Ramos (cell line): ENCODE measurements around the gene FFAR2.

Experiments
- in situ Hi-C: fragments of 300-500 bp; cut with MboI; formaldehyde crosslinking; loops from one replicate; pipeline ENCODE4 v1.14.3; 2022; ENCODE audit warnings: low sequenced_read_pairs; ENCODE audit not compliant: unreplicated experiment

The FFAR2 gene

DNA sequence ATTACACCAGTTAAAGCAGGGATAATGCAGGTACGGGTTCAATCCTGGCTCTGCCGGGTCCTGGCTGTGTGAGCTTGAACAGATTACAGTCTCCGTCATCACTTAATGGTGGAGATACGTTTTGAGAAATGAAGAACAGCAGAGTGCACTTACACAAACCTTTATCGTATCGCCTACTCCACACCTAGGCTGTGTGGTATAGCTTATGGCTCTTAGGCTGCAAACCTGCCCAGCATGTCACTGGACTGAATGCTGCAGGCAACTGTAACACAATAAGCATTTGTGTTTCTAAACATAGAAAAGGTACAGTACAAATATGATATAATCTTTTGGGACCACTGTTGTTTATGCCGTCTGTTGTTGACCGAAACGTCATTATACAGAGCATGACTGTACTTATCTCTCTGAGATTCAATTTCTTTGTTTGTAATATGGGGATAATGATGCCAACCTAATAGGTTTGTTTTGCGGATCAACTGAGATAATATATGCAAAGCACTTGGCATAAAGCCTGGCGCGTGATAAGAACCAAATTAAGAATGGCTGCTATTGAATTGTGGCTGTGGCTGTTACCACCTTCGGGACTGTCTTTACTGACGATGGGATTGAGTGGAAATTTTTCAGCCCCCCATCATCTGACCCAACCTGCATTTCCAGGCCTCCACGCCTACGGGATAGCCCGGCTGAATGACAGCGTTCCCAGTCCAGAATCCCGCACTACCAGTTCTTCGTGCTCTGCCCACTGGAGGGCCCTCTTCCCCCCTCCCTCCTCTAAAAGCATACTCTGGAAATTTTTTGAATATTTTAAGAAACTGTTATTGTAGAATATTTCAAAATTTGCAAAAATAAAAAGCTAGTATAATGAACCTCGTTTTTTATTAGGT is 31.0 kb downstream of the FFAR2 start:
- in situ Hi-C loops, result no loop called here

DNA sequence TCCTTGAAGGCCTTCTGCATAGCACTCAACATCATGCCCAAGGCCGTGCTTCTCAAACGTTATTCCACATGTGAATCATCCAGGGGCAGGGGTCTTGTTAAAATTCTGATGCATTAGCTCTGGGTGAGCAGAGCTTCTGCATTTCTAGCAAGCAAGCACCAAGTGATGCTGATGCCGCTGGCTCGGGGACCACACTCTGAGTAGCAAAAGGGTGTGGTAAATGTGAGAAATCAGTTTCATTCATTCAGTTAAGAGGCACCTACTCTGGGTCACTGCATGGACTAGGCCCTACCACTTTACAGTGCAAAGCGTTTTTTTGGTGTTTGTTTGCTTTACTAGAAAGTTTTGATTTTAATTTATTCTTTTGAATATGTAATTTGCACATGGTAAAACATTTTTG is 35.0 kb downstream of the FFAR2 start:
- in situ Hi-C loops, result no loop called here

DNA sequence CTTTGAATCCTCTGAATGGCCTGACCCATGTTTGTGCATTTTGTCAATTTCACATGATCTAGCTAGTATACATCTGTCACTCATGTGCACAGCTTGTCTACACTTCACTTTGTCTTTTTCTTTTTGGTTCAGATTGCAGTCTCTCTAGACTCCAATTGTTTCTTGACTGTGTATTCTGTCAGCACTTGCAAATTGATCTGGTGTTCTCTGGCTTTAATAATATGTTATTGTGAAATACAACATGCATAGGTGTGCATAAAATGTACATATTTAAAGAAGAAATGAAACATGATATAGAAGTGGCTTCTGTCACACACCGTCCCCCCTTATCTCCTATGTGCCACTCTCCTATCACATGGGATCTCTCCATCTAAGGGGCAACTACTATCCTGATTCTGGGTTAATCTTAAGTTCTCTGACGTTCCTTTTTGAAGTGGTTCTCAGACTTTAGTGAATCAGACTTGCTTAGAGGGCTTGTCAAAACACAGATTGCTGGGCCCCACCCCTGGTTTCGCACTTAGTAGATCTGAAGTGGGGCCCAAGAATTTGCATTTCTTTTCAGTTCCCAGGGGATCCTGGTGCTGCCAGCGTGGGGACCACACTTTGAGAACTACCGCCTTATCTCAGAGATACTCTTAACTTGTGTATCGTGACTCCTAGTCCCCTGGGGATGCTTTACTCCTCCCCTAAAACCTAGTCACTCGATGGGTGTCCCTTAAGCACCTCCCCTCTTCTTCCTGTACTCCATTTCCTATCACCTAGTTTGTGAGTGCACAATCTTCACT is 36.4 kb downstream of the FFAR2 start:
- in situ Hi-C loops, result no loop called here

- in situ Hi-C loops, result no loop called here
These were observed 38.2 kb downstream of the FFAR2 start for GRCh38 chr19:35486268-35486708.

GRCh38 chr19:35487656-35488182 is 39.7 kb downstream of the FFAR2 start:
- in situ Hi-C loops, result no loop called here

DNA sequence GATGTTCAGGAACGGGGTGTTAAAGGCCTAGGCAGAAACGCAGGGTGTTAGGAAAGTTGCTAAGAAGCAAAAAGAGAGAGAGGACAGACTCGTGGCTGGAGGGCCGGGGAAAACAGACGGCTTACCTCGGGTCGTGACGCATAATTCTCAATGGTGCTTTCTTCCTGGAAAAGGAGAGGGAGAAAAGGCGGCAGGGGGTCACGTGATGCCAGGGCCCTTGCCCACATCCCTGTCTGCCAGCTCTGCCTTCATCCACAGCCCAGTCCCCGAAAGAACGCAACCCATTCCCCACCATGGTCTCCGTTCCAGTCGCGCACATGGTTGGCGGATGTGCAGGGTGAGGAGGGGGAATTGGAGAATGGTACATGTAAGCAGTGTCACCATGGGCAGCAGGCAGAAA is 40.6 kb downstream of the FFAR2 start:
- in situ Hi-C loops, result no loop called here

DNA sequence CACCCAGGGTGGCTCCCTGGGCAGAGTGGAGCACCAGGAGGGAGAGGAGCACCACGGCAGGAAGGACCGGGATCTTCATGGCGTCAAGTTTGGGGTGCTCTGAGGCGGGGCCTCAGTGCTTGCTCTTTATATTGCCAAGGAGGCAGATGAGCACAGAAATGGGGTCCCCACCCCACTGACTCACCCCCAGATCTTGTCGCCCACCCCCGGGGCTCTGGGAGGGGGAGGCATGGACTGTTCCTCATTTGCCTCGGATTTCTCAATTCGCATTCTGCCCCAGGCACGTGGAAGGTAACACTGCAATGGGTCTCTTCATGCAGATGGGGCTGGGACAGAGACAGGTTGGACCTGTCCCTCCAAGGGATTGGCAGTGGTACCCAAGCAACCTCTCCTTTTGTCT is 42.3 kb downstream of the FFAR2 start, which contains the start of gene KRTDAP:
KRTDAP (minus strand) TSS at position 101 of the 400 bp plus-strand sequence; CDS start at position 79, 22 bp downstream.
- in situ Hi-C loops, result no loop called here

DNA sequence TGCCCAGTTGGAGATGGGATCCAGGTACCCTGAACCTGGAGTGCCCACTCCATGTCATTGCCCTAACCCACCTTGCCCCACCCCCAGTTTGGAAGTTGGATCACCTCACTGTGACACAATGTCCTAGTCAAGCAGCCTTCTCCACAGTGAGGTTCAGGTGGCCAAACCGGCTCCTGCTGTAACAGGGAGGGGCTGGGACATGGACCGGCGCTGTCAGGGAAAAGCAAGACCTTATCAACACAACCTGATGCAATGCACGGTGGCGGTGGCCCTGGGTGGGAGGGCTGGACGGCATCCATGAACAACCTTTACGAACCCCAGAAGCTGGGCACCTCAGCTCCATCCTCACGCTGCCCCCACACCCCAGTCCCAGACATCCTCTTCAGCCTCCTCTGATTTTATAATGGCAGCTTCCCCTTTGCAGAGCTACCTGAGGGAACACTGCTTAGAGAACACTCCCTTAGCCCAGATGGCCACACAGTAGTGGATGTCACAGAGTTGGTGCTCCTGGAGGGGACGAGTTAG is 43.8 kb downstream of the FFAR2 start:
- in situ Hi-C loops, result no loop called here

DNA sequence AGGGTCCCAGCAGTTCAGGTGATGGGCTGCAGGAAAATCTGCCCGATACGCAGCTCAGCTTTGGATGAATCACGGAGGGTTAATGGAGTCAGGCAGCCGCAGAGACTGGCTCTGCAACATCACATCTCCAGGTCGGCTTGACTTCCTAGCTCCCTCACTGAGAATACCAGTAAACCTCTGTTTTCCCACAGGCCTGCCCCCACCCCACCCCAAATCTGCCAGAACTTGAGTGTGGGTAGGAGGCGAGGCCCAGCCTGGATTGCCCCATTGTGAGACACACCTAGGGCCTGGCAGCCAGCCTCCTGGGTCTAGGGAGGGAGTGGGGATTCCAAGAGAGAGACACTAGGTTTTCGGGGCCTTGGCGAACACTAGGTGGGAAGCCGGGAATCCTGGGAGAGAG is 45.9 kb downstream of the FFAR2 start:
- in situ Hi-C loops, result no loop called here

GRCh38 chr19:35495107-35496064 is 47.3 kb downstream of the FFAR2 start:
- in situ Hi-C loops, result no loop called here

GRCh38 chr19:35497406-35497805 is 49.3 kb downstream of the FFAR2 start:
- in situ Hi-C loops, result no loop called here

- in situ Hi-C loops, result no loop called here
These were observed 50.2 kb downstream of the FFAR2 start for GRCh38 chr19:35498220-35498619.

DNA sequence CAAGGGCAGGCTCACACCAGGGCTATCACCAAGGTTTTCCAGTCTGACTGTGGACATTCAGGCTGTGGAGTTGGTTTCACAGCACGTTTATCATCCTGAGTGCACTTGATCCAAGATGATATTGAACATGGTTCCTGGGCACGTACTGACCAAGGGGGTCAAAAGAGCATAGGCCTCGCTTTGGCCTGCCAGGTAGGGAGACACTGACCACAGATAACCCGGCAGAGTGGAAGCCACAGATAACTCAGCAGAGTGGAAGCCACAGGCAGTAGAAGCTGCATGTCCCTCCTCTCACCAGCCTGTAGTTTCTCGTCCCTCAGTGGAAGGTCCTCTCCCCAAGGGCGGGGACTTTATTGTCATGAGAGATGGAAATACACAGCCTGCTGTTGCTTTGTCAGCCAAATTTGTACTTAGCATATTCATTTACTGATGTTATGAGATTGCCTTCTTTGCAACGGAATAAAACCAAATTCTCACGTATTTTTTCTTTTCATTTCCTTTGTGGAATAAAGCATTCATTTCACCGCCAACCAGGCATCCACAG is 51.0 kb downstream of the FFAR2 start:
- in situ Hi-C loops, result no loop called here

- in situ Hi-C loops, result no loop called here
These were observed 52.6 kb downstream of the FFAR2 start for GRCh38 chr19:35500611-35501010.
